Right renal pelvis (tissue), 4 donors: ENCODE measurements around the gene DGCR2. TPM values are rescaled to one million over a fixed set of nuclear protein-coding genes. Genes with fewer than 3 reads are reported as not detected.
"Not testable (repeated sequence)": the region's sequence is repeated elsewhere in the genome, so short reads cannot be mapped to it uniquely, and the experiment has no call there.

Source experiments
- DNase-seq, 4 donors: peaks; one replicate each; pipeline ENCODE4 v3.0.0-alpha.2; 2013; ENCODE audit warnings: low read depth in 4 of 4, low spot score in 3 of 4, missing footprints in 1 of 4
- polyA plus RNA-seq, 4 donors: library from polyadenylated mRNA; unstranded; fragments of 120-200 nt; gene quantifications; one replicate each; pipeline ENCODE4 v1.2.1, GENCODE V29; 2013; ENCODE audit not compliant: insufficient read length in 4 of 4

Gene DGCR2
- polyA plus RNA-seq, 4 donors: 71.9 to 94.3 (median 83.6) TPM

DNA sequence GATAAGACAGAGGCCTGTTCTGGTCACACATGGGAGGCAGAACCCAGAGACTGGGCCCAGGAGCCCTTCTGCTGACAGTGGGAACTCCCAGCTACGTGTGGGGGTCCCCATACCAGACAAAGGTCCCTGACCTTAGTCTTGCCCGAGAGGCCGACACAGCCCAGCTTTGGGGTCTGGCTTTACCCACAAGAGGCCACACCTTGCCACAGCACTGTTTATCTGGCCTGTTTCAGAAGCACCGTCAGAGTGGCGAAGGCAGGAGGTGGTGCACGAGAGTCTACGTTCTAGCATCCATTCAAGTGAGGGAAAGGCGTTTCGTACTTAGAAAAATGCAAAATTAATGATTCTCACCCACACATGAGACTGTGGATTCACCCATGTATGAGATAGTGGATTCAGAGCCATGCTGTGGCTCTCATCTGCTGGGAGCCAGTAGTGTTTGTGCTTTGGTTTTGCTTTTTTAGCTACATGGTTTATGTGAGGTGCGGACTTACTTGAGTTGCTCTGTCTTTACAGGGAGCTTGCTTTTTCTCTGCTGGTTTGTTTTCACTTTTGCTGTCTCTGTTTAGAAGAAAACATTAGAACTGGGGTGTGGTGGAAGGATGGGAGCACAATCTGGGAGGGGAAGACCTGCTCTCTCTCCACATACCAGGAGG, 129.5 kb downstream of the DGCR2 start:
- no peak for DNase-seq

DNA sequence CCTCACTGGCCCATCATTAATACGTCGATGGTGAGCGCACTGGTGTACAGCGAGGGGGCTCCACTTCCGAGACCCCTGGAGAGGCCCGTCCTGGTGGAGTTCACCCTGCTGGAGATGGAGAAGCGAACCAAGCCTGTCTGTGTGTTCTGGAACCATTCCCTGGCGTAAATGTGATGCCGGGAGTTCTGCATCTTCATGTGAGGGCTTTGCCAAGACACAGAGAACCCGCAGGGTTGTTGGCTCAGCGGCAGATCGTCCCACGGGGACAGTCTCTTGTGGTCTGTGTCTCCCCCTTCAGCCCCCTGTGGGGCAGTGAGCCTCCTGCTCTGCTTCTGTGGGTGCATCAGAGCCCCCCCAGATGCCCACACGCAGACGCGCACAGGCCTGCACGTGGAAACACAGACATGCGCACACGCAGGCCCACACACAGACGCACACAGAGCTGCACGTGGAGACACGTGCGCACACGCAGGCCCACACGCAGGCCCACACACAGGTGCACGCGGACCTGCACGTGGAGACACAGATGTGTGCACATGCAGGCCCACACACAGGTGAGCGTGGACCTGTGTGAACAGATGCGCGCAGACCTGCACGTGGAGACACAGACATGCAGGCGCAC, 130.3 kb downstream of the DGCR2 start:
- DNase-seq: no peak

DNA sequence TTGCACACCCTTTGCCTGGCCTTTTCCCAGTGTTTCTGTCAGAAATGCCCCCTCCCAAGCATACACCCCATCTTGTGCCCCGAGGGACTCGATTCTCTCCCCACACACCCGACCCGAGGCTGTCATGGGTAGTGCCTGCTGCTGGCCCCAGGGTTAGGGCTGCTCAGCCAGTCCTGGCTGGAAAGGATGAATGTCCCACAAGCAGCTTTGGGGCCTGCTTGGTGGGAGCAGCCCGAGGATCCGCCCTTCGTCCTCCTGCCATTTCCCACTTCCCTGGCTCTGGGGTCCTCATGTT, 131.1 kb downstream of the DGCR2 start:
- DNase-seq: no peak

DNA sequence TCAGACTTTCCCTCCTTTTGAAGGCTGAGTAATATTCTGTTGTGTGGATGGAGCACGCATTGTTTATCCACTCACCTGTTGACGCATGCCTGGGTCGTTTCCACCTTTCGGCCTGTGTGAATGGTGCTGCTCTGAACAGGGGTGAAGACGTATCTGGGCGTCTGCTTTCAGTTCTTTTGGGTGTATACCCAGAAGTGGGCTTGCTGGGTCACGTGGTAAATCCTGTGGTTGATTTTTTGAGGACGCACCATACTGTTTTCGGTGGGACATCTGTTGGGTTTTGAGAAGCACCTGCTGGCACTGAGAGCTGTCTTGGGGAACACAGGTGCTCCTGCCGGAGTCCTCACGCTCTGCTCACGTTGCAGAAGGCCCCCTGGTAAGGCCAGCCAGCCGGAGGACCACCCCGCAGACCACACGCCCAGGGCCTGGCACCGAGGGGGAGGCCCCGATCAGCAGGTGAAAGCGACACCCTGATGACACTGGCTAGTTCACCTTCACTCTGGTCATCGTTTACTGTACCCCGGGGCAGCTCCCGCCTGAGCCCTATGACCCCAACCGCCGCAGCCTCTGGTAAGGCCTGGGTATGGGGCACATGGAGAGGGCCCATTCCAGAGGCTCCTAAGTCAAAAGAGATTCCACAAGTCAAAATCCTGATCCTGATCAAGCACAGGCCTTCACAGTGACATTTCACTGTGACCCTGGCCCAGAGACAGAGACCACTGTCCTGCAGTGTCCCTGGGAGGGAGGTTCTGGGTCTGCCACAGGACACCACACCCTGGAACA, 131.7 kb downstream of the DGCR2 start:
- DNase-seq: no peak

DNA sequence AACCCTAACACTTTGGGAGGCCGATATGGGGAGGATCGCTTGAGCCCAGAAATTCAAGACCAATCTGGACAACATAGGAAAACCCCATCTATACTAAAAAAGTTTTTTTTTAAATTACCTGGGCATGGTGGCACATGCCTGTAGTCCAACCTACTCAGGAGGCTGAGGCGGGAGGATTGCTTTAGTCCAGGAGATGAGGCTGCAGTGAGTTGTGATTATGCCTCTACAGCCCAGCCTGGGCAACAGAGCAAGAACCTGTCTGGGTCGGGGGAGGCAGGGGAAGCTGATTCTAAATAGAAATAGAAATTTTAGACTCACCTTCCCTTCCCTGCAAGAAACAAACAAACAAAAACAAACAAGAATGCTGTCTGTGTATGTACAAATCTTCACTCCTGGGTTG, 133.3 kb downstream of the DGCR2 start:
- DNase-seq: no peak

DNA sequence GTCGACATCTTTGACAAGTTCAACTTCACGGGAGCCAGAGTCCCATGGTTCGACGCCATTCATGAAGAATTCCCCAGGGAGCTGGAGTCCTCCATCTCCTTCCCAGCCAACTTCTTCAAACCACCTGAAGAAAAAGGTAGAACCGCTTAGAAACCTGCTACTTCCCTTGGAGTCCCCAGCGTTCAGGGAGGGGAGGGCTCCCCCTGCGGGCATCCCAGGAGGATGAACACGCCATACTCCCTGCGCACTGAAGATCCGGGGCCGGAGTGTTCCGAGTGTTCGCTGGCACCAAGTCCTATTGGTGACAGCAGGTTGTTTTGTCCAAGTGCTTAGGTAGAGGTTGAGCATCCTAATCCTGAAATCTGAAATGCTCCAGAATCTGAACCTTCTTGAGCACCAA, 134.4 kb downstream of the DGCR2 start:
- DNase-seq: no peak

DNA sequence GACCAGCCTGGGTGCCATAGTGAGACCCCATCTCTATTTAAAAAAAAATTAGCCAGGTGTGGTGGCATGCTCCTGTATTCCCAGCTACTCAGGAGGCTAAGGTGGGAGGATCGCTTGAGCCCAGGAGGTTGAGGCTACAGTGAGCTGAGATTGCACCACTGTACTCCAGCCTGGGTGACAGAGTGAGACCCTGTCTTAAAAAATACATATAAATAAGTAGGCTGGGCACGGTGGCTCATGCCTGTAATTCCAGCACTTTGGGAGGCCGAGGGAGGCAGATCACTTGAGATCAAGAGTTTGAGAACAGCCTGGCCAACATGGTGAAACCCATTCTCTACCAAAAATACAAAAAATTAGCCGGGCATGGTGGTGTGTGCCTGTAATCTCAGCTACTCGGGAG, 135.1 kb downstream of the DGCR2 start:
- not testable (repeated sequence) for DNase-seq

Other genes starting within 250 kb of the DGCR2 start
- 10 to 100 TPM in 1 of 4 donors, 1 to 10 TPM in 3; 5.1 to 10.7 (median 6.3) TPM for gene DGCR6, start 216.1 kb downstream of the DGCR2 start, polyA plus RNA-seq
- gene PRODH, start 186.1 kb downstream of the DGCR2 start, polyA plus RNA-seq: 10 to 100 TPM; 10.1 to 16.3 (median 14.3) TPM
- gene TSSK2, start 8.9 kb upstream of the DGCR2 start, polyA plus RNA-seq: not detected
- gene ESS2, start 22.2 kb upstream of the DGCR2 start, polyA plus RNA-seq: 10 to 100 TPM; 12.3 to 17.5 (median 15.2) TPM
- not detected for gene GSC2, start 27.9 kb upstream of the DGCR2 start, polyA plus RNA-seq
- 100 to 1,000 TPM in 1 of 4 donors, 10 to 100 TPM in 3; 72.3 to 103 (median 77.2) TPM for gene SLC25A1, start 56.3 kb upstream of the DGCR2 start, polyA plus RNA-seq
- gene CLTCL1, start 169.3 kb upstream of the DGCR2 start, polyA plus RNA-seq: 1 to 10 TPM; 3.3 to 5.9 (median 4.8) TPM